Activated CD8-positive, alpha-beta memory T cell treated with anti-CD3 and anti-CD28 coated beads, Interleukin-2, amount 50 U/mL, for 24 hours (primary cell): ENCODE data around the gene TBRG4.

Source experiments
- DNase-seq: peaks from one replicate; pipeline ENCODE4 v3.0.0-alpha.2; 2020; ENCODE audit errors: extremely low read depth

Gene TBRG4

DNA sequence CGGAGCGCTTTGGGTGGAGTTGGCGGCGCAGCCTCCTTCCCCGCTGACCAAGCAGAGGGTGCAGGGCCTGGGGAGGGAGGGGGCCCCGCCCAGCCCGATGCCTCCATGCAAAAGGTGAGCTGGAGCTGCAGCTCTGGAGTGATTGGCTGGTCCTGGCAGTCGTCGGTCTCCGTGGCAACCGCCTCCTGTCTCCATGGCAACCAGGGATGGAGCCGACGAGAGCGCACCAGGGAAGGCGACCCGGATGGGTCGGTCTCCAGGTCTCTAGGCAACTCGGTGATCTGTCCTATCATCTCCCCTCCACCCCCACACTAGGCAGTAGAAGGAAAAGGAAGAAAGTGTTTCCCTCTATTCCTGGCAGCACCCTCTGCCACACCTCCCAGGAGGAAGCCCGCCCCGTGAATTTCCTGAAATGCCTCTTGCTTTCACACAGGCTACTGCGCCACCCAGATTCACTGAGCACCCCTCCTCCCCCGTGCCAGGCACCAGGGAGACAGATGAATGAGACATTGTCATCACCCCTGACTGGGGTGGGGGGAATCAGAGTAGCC is 22.1 kb downstream of the TBRG4 start:
- peak; percentile 31 for DNase-seq

DNA sequence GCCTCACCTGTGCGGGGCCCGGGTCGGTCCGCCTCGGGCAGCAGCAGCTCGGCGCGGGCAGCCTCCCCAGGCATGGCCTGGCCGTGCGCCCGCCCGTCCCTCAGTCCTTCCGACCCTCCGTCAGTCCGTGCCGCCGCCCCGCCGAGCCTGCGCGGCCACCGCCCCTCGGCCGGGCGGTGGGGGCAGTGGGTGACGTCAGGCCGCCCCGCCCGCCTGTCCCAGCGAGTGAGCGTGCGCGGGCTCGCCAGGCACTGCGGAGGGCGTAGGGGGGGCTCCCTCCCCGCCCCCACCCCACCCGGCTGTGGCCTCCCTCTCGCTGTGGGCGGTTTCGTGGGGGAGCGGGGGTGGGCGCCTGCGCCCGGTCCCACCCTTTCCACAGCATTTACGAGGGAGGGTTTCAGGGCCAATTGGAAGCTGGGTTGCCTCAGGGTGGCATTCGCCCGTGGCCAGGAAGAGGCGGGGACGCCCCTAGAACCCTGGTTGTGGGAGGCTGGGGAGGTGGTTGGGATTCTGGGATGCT is 22.6 kb downstream of the TBRG4 start, which contains the start of gene NACAD:
Gene NACAD (minus strand): TSS at position 149 of the 520 bp plus-strand sequence. CDS start 75 bp downstream, at position 74.
- no peak for DNase-seq

DNA sequence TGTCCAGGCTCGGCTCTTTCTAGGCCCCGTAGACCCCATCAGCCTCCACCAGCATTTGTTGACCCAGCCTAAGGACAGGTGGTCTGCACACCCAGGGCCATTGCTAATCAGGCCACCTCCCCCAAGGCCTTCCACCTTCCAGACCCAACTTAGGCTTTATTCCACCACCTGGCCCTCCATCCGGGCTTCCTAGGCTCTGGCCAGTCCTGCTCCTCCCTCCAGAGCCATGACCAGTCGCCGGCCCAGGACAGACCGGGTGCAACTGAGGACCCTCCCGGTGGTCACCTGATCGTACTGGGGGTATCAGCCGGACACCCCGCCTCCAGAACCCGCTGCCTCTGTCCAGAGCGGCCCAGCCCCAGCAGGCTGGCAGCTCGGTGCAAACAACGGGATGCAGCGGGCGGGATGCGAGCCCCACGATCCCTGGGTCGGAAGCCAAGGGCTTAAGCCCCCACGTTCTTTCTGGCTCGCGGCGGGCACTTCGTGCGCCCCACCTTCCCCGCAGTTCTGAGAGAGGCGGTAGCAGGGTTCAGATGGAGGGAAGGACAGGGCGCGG is 23.3 kb downstream of the TBRG4 start:
- DNase-seq, result no peak

DNA sequence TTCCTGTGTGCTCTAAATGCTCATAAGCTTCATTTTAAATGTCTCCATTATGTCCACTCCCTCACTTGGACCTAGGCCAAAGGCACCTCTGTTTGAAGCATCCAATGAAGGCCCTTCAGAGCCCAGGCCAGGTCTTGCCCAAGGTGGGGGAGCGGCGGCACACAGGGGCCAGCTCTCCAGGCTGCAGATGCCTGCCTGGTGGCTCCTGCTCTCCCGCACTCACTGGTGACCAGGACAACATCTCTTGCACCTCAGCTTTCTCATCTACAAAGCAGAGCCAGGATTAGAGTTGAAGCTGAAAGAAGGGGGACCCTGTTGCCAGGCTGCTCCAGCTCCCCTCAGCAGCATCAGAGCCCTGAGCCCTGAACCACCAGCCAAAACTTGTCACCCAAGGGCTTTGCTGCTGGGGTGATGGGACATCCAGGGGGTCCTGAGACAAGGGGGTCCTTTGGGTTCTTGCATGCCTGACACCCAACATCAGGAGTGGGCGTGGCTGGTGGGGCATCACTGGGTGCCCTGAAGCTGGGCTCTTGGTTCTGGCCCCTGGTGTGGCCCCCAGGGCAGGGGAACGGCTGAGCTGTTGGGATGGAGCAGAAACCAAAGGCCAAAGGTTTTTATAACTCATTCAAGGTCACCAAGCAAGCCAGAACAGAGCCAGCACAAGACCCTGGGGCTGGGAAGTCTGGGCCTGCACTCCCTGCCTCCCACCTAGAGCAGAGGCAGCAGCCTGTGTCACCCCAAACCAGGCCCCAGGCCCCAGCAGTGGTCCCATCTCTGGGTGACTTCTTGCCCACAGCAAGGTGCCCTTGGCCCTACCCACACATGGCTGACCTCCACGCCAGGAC is 24.0 kb downstream of the TBRG4 start:
- no peak for DNase-seq

DNA sequence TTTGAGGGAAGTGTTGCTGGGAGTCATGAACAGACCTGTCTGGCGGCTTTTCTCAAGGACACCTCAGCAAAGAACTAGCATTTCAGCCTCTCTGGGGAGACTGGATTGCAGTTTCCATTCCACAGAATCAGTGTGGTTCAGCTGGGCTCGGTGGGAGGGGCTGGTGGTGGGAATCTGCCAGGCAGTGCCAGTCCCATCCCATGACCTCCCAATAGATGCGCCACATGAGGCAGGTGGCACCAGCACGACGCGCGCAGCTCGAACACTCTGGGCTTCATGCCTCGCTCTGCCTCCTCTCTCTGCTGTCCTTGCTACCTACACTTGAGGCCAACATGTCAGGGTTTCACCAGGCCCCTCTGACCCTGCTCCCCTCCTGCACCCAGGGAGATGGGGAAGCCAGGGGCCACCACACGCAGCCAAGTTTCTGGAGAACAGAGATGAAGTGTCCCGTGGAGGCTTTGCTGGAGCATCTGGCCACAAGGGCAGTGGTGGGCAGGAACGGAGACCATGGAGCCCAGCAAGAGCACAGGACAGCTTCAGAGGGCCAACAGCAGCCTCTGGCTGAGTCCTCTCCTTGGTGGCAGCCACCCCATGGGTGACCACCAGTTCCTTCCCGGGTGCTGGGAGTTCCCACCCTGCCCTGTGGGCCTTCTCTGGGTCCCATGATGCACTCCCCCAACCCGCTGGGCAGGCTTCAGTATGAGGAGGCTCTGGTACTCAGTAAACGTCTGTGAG is 25.0 kb downstream of the TBRG4 start:
- DNase-seq, result no peak

DNA sequence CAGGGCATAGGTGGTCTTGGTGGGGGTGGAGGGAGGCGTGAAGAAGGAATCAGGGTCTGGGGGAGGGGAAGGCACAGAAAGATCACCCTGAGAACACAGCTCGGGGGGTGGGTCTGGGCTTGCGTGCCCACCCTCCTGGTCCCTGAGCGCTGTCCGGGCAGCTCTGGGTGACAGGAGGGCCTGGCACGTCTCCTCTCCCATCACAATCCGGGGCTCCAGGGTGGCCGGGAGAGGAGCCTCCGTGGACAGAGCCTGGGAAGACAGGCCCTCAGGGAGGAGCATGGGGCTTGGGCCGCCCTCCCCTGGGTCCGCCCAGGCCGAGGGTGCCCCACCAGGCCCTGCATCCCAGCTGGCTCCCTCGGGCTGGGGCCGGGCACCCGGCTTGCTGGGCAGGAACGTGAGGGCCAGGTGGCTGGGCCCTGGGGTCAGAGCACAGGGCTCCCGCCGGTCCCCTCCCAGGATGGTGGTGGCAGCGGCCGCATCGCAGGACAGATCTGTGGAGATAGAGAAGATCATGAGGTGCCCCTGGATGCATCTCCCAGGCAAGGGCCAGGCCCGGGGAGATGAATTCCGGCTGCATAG is 25.8 kb downstream of the TBRG4 start:
- DNase-seq, result no peak

DNA sequence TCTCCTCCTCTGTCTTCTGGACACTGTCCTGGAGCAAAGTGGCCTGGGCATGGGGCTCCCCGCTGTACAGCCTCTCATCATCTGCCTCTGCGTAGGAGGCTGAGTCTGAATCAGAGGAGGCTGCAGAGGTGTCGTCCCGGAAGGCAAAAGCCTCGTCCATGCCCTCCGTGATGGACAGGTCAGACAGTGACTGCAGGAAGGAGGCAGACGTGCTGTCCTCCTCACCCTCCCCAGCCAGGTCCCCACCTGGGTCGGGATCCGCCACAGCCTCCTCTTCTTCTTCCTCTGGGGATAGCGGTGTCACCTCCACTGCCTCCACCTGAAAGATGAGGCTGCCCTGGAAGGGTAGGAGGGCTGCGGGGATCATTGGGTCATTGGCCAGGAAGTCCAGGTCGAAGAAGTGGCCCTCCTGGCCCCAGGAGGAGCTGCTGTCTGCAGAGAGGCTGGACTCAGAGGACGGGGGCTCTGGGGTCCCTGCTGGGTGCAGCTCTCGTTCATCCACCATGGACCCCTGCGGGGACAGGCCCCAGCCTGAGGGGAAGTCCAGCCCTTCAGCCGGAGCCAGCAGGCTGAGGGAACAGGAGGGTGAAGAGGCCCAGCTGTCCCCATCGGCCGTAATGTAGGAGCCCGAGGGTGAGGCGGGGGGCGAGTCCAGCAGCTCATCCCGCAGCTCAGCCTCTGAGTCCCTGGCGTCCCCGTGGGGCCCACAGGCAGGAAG is 26.4 kb downstream of the TBRG4 start:
- DNase-seq, result no peak

DNA sequence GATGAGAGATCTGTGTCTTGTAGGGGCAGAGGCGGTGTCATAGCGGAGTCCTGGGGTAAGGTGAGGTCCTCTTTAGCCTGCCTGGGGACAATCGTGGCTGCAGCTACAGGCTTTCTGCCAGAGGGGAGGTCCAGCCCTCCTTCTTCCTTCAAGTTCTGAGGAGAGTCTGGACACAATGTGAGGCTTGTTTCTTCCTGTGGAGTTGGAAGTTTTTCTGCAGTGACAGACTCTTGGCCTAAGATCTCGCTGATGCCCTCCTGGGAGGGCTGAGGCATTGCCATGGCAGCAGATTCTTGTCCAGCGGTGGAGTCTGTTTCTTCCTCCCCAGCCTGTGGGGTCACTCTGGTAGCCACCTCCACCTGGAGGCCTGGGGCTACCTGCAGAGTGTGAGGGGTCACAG is 27.2 kb downstream of the TBRG4 start:
- no peak for DNase-seq

DNA sequence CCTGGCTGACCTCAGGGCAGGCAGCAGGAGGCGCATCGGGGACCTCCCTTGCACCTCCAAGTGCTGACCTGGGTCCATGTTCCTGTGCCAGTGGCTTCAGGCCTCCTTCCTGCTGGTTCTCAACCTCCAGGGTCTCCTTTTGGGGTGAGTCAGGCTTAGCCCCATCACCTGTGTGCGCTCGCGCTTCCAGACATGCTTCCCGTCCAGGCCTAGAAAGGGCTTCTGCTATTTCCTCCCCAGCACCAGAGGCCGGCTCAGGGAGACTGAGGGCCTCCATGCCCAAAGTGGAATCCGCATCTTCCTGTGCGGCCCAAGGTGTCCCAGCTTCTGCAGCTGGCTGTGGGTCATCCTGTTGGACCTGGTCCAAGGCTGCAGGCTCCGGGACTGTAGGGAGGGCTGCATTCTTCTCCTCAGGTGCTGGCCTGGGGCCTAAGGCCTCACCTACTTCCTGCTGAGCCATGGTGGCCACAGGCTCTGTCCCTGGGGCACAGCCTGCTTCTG is 28.6 kb downstream of the TBRG4 start:
- DNase-seq, result no peak

DNA sequence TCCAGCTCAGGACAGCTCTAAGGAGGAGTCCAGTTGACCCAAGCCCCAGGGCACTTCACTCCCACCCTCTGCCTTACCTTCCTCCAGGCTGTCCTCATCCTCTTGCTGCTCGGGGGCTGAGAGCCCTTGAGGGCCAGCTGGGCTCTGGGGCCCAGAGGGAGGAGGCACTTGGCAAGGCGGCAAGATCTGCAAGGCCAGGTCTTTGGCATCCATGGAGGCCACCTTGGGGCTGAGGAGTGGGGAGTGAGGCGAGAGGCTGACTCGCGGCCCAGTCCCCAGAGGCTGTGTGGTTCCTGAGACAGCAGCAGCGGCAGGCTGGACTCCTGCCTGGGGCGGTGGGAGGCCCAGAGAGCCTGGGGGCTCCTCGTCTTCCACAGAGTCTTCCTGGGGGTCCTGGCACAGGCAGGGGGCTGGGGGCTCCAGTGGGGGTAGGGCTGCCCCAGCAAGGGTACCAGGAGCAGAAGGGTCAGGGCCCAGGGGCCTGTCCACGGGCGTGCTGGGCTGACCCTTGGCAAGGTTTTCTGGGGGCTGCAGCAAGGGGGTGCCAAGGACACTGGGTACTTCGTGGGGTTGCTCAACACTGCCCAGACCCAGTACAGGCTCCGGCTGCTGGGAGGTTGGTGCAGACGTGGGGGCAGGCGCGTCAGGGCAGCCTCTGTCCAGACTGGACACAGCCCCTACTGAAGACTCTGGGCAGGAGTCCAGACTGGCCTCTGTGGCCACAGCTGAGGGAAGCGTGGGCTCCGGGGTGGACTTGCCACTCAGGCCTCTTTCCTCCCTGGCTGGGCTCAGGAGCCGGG is 29.3 kb downstream of the TBRG4 start:
- DNase-seq, result no peak

DNA sequence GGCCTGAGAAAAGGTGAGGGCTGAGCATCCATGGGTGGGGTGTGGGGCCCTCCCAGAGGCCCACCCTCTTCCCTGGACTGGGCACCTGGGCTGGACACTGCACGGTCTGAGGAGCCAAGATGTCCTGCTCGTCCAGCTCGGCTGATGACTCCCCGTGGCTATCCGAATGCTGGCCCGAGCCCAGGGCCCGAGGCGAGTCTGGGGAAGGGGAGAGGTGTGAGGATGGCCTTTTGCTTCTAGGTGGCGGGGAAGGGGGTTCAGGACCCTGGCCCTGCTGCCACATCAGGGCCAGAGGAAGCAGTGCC is 29.9 kb downstream of the TBRG4 start:
- no peak for DNase-seq

DNA sequence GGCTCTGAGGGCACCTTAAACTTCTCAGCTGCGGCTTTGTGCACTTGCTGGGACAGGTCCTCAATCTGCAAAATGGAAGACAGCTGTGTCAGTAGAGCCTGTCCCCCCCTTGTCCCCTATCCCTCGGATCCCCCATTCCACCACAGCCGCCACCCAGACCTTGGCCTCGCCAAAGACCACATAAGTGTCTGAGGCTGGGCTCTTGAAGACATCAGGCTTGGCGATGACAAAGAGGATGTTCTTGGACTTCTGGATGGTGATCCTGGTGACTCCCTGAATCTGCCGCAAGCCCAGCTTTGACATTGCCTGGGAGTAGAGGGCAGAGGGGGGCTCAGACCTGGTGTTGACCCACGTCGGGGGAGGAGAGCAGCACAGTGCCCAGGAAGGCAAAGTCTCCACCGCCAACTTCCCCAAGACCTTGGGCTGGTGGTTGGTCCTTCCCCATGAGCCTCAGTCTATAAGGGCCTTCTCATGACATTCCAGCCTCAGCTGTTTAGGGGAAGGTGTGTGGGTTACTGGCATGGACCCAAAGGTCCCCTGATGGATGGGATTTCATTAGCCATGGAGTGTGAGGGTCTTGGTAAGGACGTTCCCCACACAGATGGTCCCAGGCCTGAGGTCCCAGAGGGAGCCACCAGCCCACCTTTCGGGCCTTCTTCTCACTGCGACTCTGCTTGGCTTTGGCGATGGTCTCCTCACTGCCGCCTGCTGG is 30.4 kb downstream of the TBRG4 start:
- DNase-seq, result no peak

DNA sequence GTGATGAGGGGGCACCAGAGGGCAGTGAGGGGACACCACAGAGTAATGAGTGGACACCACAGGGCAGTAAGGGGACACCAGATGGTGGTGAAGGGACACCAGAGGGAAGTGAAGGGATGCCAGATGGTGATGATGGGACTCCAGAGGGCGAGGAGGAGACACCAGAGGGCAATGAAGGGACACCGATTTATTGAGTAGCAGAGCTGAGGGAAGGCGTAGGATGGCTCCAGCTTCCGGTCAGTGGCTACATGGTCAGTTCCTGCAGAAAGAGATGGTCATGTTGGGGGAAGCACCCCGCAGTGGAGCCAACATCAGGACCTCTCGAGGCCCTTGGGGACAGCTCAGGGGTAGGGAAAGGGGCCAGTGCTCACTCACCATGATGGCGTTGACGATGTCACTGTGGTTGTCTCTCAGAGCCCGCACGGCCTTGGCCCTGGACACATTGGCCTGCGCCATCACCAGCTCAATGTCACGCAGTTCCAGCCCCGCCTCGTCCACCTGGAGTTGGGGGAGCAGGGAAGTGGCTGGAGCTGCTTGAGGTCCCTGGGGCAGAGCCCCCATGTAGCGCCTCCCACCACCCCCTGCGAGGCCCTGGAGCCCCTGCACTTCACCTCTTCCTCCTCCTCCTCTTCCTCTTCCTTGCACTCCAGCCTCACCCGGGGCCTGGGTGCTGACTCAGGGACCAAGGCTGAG is 31.1 kb downstream of the TBRG4 start:
- no peak for DNase-seq

DNA sequence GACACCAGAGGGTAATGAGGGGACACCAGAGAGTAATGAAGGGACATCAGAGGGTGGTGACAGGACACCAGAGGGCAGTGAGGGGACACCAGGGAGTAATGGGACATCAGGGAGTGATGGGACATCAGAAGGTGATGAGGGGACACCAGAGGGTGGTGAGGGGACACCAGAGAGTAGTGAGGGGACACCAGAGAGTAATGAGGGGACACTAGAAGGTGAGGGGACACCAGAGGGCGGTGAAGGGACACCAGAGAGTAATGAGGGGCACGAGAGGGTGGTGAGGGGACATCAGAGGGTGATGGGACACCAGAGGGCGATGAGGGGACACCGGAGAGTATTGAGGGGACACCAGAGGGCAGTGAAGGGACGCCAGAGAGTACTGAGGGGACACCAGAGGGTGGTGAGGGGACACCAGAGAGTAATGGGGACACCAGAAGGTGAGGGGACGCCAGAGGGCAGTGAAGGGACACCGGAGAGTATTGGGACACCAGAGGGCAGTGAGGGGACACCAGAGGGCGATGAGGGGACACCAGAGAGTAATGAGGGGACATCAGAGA is 33.3 kb downstream of the TBRG4 start:
- DNase-seq, result no peak

DNA sequence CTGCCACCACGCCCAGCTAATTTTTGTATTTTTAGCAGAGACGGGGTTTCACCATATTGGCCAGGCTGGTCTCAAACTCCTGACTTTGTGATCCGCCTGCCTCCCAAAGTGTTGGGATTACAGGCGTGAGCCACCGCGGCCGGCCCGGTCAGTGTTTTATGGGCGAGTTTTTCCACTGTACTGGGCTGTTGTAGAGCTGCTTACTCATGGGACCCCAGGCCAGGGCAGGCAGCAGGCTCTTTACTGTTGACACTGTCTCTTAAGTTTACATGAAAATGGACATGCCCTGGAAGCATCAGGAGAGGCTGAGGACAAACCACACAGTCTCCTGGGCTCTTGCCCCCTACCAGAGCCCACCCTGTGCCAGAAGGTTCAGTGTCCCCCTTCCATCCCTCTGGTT is 33.9 kb downstream of the TBRG4 start:
- DNase-seq, result no peak

DNA sequence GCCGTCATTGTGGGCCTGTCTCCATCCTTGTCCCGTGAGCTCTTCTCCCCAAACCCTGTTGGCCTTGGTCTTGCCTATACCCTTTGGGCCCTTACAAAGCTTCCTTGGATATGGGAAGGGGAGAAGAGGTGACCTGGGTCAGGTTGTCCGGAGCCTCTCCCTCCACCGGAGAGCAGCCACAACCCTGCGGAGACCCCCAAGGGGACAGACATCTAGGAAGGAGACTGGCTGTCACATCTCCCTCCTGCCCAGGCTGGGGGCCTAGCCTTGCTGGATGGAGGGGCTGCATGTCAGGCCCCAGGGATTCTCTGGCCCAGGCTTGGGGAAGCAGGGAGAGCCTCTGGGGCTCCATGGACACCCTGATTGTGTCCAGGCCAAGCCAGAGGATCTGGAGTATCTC is 34.6 kb downstream of the TBRG4 start:
- no peak for DNase-seq

DNA sequence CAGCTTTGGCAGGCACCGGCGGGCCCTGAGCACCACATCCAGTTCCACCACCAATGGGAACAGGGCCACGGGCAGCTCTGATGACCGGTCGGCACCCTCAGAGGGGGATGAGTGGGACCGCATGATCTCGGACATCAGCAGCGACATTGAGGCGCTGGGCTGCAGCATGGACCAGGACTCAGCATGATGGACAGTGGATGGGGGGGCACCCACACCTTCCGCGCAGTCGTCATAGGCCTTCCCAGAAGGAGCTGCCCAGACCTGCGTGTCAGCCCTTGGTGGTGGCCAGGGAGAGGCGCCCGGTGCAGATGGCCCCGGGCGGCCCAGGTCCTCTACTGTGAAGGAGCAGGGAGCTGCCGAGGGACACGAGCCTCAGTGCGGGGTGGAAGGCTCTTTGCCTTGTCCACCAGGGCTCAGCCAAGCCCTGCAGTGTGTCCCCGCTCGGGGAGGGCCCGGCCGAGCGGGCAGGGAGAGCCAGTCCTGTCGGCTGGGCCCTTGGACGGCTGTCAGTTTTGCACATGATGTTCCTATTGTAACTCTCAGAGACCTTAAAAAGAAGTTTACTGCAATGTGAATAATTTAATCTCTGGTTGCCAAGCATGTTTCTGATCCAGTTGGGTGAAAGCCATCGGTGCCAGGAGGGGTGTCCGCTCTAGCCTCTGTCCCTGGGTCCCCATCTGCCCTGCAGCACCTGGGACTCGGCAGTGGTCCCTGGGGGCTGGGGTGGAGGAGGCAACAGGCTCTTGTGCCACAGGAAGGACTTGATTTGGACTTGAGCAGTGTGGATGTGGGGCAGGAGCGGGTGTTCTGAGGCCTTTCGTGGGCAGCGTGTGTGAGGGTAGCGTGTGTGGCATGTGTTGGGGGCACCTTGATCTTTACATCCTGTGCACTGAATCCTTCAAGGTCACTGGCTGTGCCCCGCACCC is 35.4 kb downstream of the TBRG4 start:
- DNase-seq, result no peak

DNA sequence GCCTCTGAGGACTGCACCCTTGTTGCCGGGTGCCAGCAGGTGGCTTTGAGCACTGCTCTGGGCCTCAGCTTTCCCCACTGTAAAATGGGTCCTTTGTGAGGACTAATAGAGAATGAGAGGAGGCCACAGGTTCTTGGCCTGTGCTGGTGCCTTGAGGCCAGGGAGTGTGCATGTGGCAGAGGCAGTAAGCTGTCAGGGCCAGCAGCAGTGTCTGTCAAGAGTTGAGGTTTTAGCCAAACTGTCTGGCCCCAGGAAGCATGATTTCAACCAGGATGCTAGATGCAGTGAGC is 36.2 kb downstream of the TBRG4 start:
- DNase-seq, result no peak
